Neural cell (in vitro differentiated cells): Measurements from ENCODE around the gene FBLN5. TPM values are rescaled to one million over a fixed set of nuclear protein-coding genes. Genes with fewer than 3 reads are reported as not detected.

ENCODE experiments used
- H2AFZ ChIP-seq: fragments of 200-600, 300-800 bp; sonication (generic), shearing (Covaris generic); 2 replicates; pipeline ENCODE4 v1.6.0; 2014; ENCODE audit warnings: low read depth, mild to moderate bottlenecking, antibody characterized with exemption, low read length, moderate library complexity
- H3F3A ChIP-seq: fragments of 200-600 bp; shearing (Covaris generic); 2 replicates; pipeline ENCODE4 v1.6.1; 2016; ENCODE audit warnings: mild to moderate bottlenecking, moderate library complexity, mixed read lengths, antibody characterized with exemption, low read length; ENCODE audit not compliant: insufficient read depth, poor library complexity, severe bottlenecking
- H3K27ac ChIP-seq: fragments of 200-600, 300-800 bp; sonication (generic), shearing (Covaris generic); 2 replicates; pipeline ENCODE4 v1.5.1; 2014; ENCODE audit warnings: mild to moderate bottlenecking, low read length, moderate library complexity
- H3K27me3 ChIP-seq: fragments of 300-800, 200-600 bp; sonication (generic), shearing (Covaris generic); 2 replicates; pipeline ENCODE4 v1.6.0; 2014; ENCODE audit warnings: mild to moderate bottlenecking, low read depth, low read length, moderate library complexity; ENCODE audit not compliant: insufficient read depth
- H3K36me3 ChIP-seq: fragments of 300-800, 200-600 bp; sonication (generic), shearing (Covaris generic); 2 replicates; pipeline ENCODE4 v1.5.1; 2014; ENCODE audit warnings: mild to moderate bottlenecking, antibody characterized with exemption, low read length, moderate library complexity; ENCODE audit not compliant: insufficient read depth
- H3K4me2 ChIP-seq: fragments of 300-800, 200-600 bp; sonication (generic), shearing (Covaris generic); 2 replicates; pipeline ENCODE4 v1.6.0; 2014; ENCODE audit warnings: mild to moderate bottlenecking, low read length
- H3K4me3 ChIP-seq: fragments of 300-800, 200-600 bp; sonication (generic), shearing (Covaris generic); 2 replicates; pipeline ENCODE4 v1.5.1; 2014; ENCODE audit warnings: mild to moderate bottlenecking, low read length, moderate library complexity
- H3K79me2 ChIP-seq: fragments of 200-600 bp; shearing (Covaris generic); replicated peaks from 2 replicates; pipeline ENCODE4 v1.6.0; 2014; ENCODE audit warnings: mild to moderate bottlenecking, low read length, moderate library complexity; ENCODE audit not compliant: insufficient read depth
- H3K9ac ChIP-seq: fragments of 300-800, 200-600 bp; sonication (generic), shearing (Covaris generic); 2 replicates; pipeline ENCODE4 v1.6.1; 2016; ENCODE audit warnings: mild to moderate bottlenecking, low read length, mixed read lengths
- H3K9me2 ChIP-seq: fragments of 200-600 bp; shearing (Covaris generic); 2 replicates; pipeline ENCODE4 v1.6.1; 2016; ENCODE audit warnings: mild to moderate bottlenecking, low read length, mixed read lengths; ENCODE audit not compliant: insufficient read depth
- H3K9me3 ChIP-seq: fragments of 200-600, 300-800 bp; sonication (generic), shearing (Covaris generic); 2 replicates; pipeline ENCODE4 v1.6.1; 2016; ENCODE audit warnings: mild to moderate bottlenecking, mixed run types, low read length, moderate library complexity, mixed read lengths
- H4K20me1 ChIP-seq: fragments of 200-600 bp; shearing (Covaris generic); 2 replicates; pipeline ENCODE4 v1.6.1; 2016; ENCODE audit warnings: mild to moderate bottlenecking, mixed run types; ENCODE audit not compliant: insufficient read depth
- EZH2 ChIP-seq: fragments of 200-600, 300-800 bp; shearing (Covaris generic), sonication (generic); IDR thresholded peaks from 2 replicates; pipeline ENCODE4 v1.6.1; 2014; ENCODE audit warnings: antibody characterized with exemption, low read length, borderline replicate concordance, mild to moderate bottlenecking; ENCODE audit not compliant: insufficient read depth, poor library complexity, severe bottlenecking
- POLR2AphosphoS5 ChIP-seq: IDR thresholded peaks from 2 replicates; pipeline ENCODE4 v1.6.1; 2012
- RAD21 ChIP-seq: fragments of 450-650 bp; conservative IDR thresholded peaks from 2 replicates; pipeline ENCODE4 v1.6.1; 2014; ENCODE audit warnings: antibody characterized with exemption, mild to moderate bottlenecking, moderate library complexity
- SMC3 ChIP-seq: fragments of 450-650 bp; conservative IDR thresholded peaks from 2 replicates; pipeline ENCODE4 v1.6.1; 2014; ENCODE audit warnings: antibody characterized with exemption, mild to moderate bottlenecking, moderate library complexity; ENCODE audit not compliant: poor library complexity
- polyA plus RNA-seq: library from polyadenylated mRNA; depleted of rRNA; stranded (reverse); fragments of >200 nt; gene quantifications from 2 replicates; pipeline ENCODE4 v1.2.3, GENCODE V29; 2014
- TF ChIP-seq, protein P1 (sequence below): IDR thresholded peaks from 2 replicates; pipeline ENCODE4 v1.6.1; 2012; ENCODE audit warnings: borderline replicate concordance

The FBLN5 gene
- polyA plus RNA-seq, 1 donor from 2014 or later, result 1.5 TPM

DNA sequence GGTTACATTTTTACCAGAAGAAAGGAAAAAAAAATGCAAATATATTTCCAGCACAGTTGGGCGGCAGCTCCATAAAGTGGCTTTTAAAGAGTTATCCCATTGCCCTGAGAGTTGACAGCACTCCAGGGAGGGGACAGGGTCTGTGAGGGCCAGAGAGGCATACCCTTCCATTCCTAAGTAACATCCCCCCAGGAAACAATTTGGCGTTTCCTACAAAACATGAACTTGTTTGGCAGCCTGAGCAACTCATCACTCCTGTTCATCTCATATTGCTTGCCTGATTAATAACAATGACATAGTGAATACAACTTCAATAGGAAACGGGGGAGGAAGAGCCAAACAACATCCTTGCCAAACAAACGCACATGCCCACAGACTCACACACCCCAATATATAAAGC lies 103.5 kb downstream of the FBLN5 start:
- Histone ChIP-seq H3K79me2 (no peaks in the 10 kb centered on the region), H2AFZ (no peak overlapping the region), H3K9ac (no peak overlapping the region), H3K4me3 (no peak overlapping the region), H3K36me3 (no peaks in the 10 kb centered on the region), H3K27ac (no peak overlapping the region), H4K20me1 (no peaks in the 10 kb centered on the region), H3K9me3 (no peaks in the 10 kb centered on the region), H3F3A (no peaks in the 10 kb centered on the region), H3K27me3 (no peaks in the 10 kb centered on the region), H3K9me2 (no peaks in the 10 kb centered on the region), H3K4me2 (no peak overlapping the region)
- TF ChIP-seq POLR2AphosphoS5, result no peak

DNA sequence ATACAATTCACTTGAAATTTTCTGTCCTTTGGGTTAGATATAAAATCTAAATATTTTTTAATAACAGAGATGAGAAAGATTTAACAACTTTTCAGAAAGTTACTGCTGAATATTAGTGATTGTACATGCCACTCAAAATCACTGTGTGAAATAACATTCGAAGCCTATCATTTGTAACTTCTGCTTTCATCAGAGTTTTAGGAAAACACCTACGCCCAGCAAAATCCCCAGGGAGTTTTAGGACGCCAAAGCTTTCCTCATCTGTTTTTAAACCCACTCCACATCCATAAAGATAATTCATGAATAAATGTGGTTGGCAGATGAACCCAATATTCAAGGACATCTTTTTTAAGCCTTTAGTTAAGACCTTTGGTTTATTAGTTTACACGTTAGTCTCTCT lies 104.1 kb downstream of the FBLN5 start:
- Histone ChIP-seq H3K79me2 (no peaks in the 10 kb centered on the region), H3K27me3 (no peaks in the 10 kb centered on the region), H3K9ac (no peak overlapping the region), H3K9me2 (no peaks in the 10 kb centered on the region), H4K20me1 (no peaks in the 10 kb centered on the region), H3K4me2 (no peak overlapping the region), H3F3A (no peaks in the 10 kb centered on the region), H3K27ac (no peak overlapping the region), H3K36me3 (no peaks in the 10 kb centered on the region), H3K9me3 (no peaks in the 10 kb centered on the region), H2AFZ (no peak overlapping the region), H3K4me3 (no peak overlapping the region)
- TF ChIP-seq, protein P1, sequence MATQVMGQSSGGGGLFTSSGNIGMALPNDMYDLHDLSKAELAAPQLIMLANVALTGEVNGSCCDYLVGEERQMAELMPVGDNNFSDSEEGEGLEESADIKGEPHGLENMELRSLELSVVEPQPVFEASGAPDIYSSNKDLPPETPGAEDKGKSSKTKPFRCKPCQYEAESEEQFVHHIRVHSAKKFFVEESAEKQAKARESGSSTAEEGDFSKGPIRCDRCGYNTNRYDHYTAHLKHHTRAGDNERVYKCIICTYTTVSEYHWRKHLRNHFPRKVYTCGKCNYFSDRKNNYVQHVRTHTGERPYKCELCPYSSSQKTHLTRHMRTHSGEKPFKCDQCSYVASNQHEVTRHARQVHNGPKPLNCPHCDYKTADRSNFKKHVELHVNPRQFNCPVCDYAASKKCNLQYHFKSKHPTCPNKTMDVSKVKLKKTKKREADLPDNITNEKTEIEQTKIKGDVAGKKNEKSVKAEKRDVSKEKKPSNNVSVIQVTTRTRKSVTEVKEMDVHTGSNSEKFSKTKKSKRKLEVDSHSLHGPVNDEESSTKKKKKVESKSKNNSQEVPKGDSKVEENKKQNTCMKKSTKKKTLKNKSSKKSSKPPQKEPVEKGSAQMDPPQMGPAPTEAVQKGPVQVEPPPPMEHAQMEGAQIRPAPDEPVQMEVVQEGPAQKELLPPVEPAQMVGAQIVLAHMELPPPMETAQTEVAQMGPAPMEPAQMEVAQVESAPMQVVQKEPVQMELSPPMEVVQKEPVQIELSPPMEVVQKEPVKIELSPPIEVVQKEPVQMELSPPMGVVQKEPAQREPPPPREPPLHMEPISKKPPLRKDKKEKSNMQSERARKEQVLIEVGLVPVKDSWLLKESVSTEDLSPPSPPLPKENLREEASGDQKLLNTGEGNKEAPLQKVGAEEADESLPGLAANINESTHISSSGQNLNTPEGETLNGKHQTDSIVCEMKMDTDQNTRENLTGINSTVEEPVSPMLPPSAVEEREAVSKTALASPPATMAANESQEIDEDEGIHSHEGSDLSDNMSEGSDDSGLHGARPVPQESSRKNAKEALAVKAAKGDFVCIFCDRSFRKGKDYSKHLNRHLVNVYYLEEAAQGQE, result no peak

DNA sequence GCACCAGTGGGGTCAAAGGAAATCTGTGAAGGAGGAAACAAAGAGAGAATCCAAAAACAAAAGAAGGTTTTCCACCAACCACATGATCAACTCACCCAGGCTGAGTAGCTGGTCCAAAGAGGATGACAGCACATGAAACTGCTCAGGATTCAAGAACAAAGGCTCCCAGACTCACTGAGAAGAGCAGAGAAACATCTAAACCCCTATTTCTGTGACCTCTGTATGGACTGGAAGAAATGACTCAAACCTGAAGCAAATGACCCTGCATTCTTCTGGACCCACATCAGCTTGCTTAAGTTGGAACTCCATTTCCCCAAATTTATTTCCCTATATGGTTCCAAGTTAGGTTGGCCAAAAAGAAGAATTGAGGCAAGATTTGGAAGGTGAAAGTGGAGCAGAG lies 106.4 kb downstream of the FBLN5 start:
- H3K27me3 ChIP-seq, result peaks cover 20% of the 10 kb centered on the region
- H2AFZ ChIP-seq, result no peak overlapping the region
- H3K27ac ChIP-seq, result no peak overlapping the region
- no peaks in the 10 kb centered on the region for H3K9me2 ChIP-seq
- H3K4me3 ChIP-seq, result no peak overlapping the region
- no peak overlapping the region for H3K4me2 ChIP-seq
- H3K79me2 ChIP-seq, result no peaks in the 10 kb centered on the region
- H3F3A ChIP-seq, result no peaks in the 10 kb centered on the region
- no peaks in the 10 kb centered on the region for H3K36me3 ChIP-seq
- no peak overlapping the region for H3K9ac ChIP-seq
- TF ChIP-seq EZH2 (no peak), POLR2AphosphoS5 (no peak), RAD21 (no peak), SMC3 (no peak)
- TF ChIP-seq, protein P1, result no peak
- no peaks in the 10 kb centered on the region for H4K20me1 ChIP-seq
- no peaks in the 10 kb centered on the region for H3K9me3 ChIP-seq
